Ovary (tissue), 9 donors: ENCODE results near the gene APEH. TPM values are rescaled to one million over a fixed set of nuclear protein-coding genes. Genes with fewer than 3 reads are reported as not detected.

Source experiments
- DNase-seq, 5 donors: peaks; one replicate each; pipeline ENCODE4 v3.0.0-alpha.2; 2019 to 2020
- H3K27ac ChIP-seq, 2 donors: fragments of 200-600 bp; one replicate each; pipeline versions ENCODE4 v1.5.1 to v1.8.0; 2019 to 2022
- H3K27me3 ChIP-seq: fragments of 200-600 bp; one replicate; pipeline ENCODE4 v1.8.0; 2022
- H3K36me3 ChIP-seq: fragments of 200-600 bp; sonication (generic); one replicate; pipeline ENCODE4 v1.5.1; 2019
- H3K4me1 ChIP-seq: one replicate; pipeline ENCODE4 v1.8.1; 2013; ENCODE audit warnings: mild to moderate bottlenecking, moderate library complexity; ENCODE audit not compliant: insufficient read depth
- H3K4me3 ChIP-seq: fragments of 200-600 bp; sonication (generic); one replicate; pipeline ENCODE4 v1.5.1; 2017
- H3K9me3 ChIP-seq, 2 donors: fragments of 200-600 bp in 1 of 2; sonication (generic) in 1 of 2; one replicate each; pipeline versions ENCODE4 v1.5.1 to v1.8.1; 2013 to 2019; ENCODE audit warnings: mild to moderate bottlenecking in 1 of 2, moderate library complexity in 1 of 2
- CTCF ChIP-seq, 3 donors: fragments of 450-650 bp in 2 of 3; fragments of 200-600 bp in 1 of 3; IDR thresholded peaks; one replicate each; pipeline versions ENCODE4 v1.5.1 to v1.8.0; 2016 to 2022; ENCODE audit warnings: antibody characterized with exemption in 3 of 3, mild to moderate bottlenecking in 1 of 3
- EP300 ChIP-seq: sonication (generic); formaldehyde crosslinking; IDR thresholded peaks from one replicate; pipeline ENCODE4 v1.6.1; 2017; ENCODE audit warnings: antibody characterized with exemption
- POLR2A ChIP-seq: fragments of 450-650 bp; IDR thresholded peaks from one replicate; pipeline ENCODE4 v1.6.1; 2017; ENCODE audit warnings: antibody characterized with exemption, mild to moderate bottlenecking, moderate library complexity
- WGBS, 3 donors: extraction: QIAGEN DNeasy Blood & Tissue Kit in 1 of 3; methylation state at CpG; one replicate each; pipeline versions ENCODE4 v1.1.5 to v1.1.7; 2013 to 2017; 5-methylcytosine and 5-hydroxymethylcytosine counted together
- intact Hi-C, 4 donors: fragments of 100-400 bp; cut with DNase I; formaldehyde crosslinking; loops; one replicate each; pipeline versions ENCODE4 v1.11.0 to v1.15.1; 2022 to 2023
- polyA plus RNA-seq, 2 donors: library from polyadenylated mRNA; stranded (reverse); fragments of 200-250 nt in 1 of 2; fragments of 350-450 nt in 1 of 2; fragmentation: Illumina TruSeq in 1 of 2; extraction: RNeasy Lipid Tissue Mini Kit (QIAGEN cat#74804) in 1 of 2; gene quantifications; one replicate each; pipeline ENCODE4 v1.2.3, GENCODE V29; 2013 to 2014
- total RNA-seq, 7 donors: library from RNA; depleted of rRNA in 2 of 7; stranded (reverse); fragments of >200 nt in 2 of 7; fragmentation: NEBNext Ultra II Directional in 3 of 7; extraction: Animal tissue kit (Norgen Biotek cat#: 25700) in 3 of 7; gene quantifications; one replicate each; pipeline versions ENCODE4 v1.1.0 to v1.2.4, GENCODE V29; 2016 to 2023
- donor health status: DM: no; HTN: no; CAD: no; lungs with moderate emphysema.
- donor health status: DM: no; HTN: no; CAD: no.
- donor health status: Bipolar disorder and iron deficiency.
- donor health status: DM: yes; HTN: yes; CAD: no.
- donor health status: DM: no; HTN: no; CAD: no.
- donor health status: DM: yes; HTN: yes; CAD: no.

The APEH gene
- total and polyA plus RNA-seq, 9 donors: 33.7 to 90.9 (median 60.6) TPM

GRCh38 chr3:49702672-49703071, 28.5 kb downstream of the APEH start:
- TF ChIP-seq CTCF (IDR thresholded peaks at IDR 0.05) (no peak), EP300 (no peak), POLR2A (no peak)
- H3K9me3 ChIP-seq: no peaks in the 10 kb centered on the region
- intact Hi-C loops: loop anchor here in 1 of 4 donors (10.0 kb wide), 1 partner anchor 202 kb away; the partner anchor contains the start of gene MST1R
- H3K27me3 ChIP-seq: no peaks in the 10 kb centered on the region
- H3K36me3 ChIP-seq: no peaks in the 10 kb centered on the region
- H3K4me3 ChIP-seq: no peak overlapping the region
- no peaks in the 10 kb centered on the region for H3K4me1 ChIP-seq
- no peak overlapping the region for H3K27ac ChIP-seq
- DNase-seq: no peak
- 91 to 94% (median 92%) methylated on average over 11 of the region's 11 CpGs for WGBS, 3 donors

- DNase-seq: peak in 4 of 5 donors; percentile 41 to 69 (median 60)
- TF ChIP-seq CTCF (IDR thresholded peaks at IDR 0.05) (peak; percentile 36 to 50 (median 43)), POLR2A (no peak)
- H3K27ac ChIP-seq: no peak overlapping the region
- H3K4me3 ChIP-seq: no peak overlapping the region
- no peaks in the 10 kb centered on the region for H3K36me3 ChIP-seq
- 55 to 61% (median 59%) methylated on average over 14 of the region's 14 CpGs for WGBS, 3 donors
- no peaks in the 10 kb centered on the region for H3K9me3 ChIP-seq
- intact Hi-C loops: loop anchor here in 1 of 4 donors (10.0 kb wide), 1 partner anchor 201 kb away; the partner anchor contains the start of gene MST1R
- no peaks in the 10 kb centered on the region for H3K4me1 ChIP-seq
- no peaks in the 10 kb centered on the region for H3K27me3 ChIP-seq
These were observed 29.3 kb downstream of the APEH start for GRCh38 chr3:49703443-49703927.

- intact Hi-C loops: loop anchor here in 1 of 4 donors (10.0 kb wide), 1 partner anchor 201 kb away; the partner anchor contains the start of gene MST1R
- H3K36me3 ChIP-seq: no peaks in the 10 kb centered on the region
These were observed 29.8 kb downstream of the APEH start for GRCh38 chr3:49703956-49704355.

GRCh38 chr3:49704629-49705028, 30.5 kb downstream of the APEH start:
- WGBS, 3 donors: 88 to 91% (median 90%) methylated on average over 8 of the region's 8 CpGs
- DNase-seq: no peak
- intact Hi-C loops: loop anchor here in 1 of 4 donors (10.0 kb wide), 1 partner anchor 200 kb away; the partner anchor contains the start of gene MST1R
- TF ChIP-seq EP300 (no peak), POLR2A (no peak), CTCF (IDR thresholded peaks at IDR 0.05) (no peak)
- no peaks in the 10 kb centered on the region for H3K36me3 ChIP-seq
- no peak overlapping the region for H3K27ac ChIP-seq
- H3K9me3 ChIP-seq: no peaks in the 10 kb centered on the region
- H3K27me3 ChIP-seq: no peaks in the 10 kb centered on the region
- H3K4me3 ChIP-seq: no peak overlapping the region
- no peaks in the 10 kb centered on the region for H3K4me1 ChIP-seq

More at GRCh38 chr3:49703956-49704355, 29.8 kb downstream of the APEH start:
- H3K27ac ChIP-seq: no peak overlapping the region
- no peak for DNase-seq
- no peaks in the 10 kb centered on the region for H3K4me1 ChIP-seq
- H3K4me3 ChIP-seq: no peak overlapping the region
- H3K9me3 ChIP-seq: no peaks in the 10 kb centered on the region
- WGBS, 3 donors: 84 to 85% (median 85%) methylated on average over 7 of the region's 7 CpGs
- H3K27me3 ChIP-seq: no peaks in the 10 kb centered on the region
- TF ChIP-seq CTCF (IDR thresholded peaks at IDR 0.05) (no peak), POLR2A (no peak), EP300 (no peak)
